ENCODE data around the gene SLC5A5.
"Not testable (repeated sequence)": the region's sequence is repeated elsewhere in the genome, so short reads cannot be mapped to it uniquely, and the experiment has no call there.

Gene SLC5A5

GRCh38 chr19:17919122-17919521 is 47.4 kb downstream of the SLC5A5 start:
- H3K9me3 ChIP-seq (ENCODE audit: control insufficient read depth, insufficient read depth, low read depth, low read length); H3K4me1 ChIP-seq (ENCODE audit: control insufficient read depth, insufficient read depth, low read length); CTCF ChIA-PET; H3K4me3 ChIP-seq (ENCODE audit: low read depth, low read length); H3K36me3 ChIP-seq (ENCODE audit: control insufficient read depth in 2 of 2, insufficient read depth in 1 of 2, low read length in 2 of 2); H3K27ac ChIP-seq (ENCODE audit: extremely low read depth, low read depth, low read length); POLR2A ChIA-PET: not testable (repeated sequence)
- peak; percentile 57 for TF ChIP-seq WT1 (tag by site-specific recombination; IDR thresholded peaks at IDR 0.05)
- TF ChIP-seq ZNF335 (tag by site-specific recombination; conservative IDR thresholded peaks at IDR 0.05), result peak; percentile 66
- TF ChIP-seq KLF1 (tag by site-specific recombination; IDR thresholded peaks at IDR 0.05), result peak; percentile 82

DNA sequence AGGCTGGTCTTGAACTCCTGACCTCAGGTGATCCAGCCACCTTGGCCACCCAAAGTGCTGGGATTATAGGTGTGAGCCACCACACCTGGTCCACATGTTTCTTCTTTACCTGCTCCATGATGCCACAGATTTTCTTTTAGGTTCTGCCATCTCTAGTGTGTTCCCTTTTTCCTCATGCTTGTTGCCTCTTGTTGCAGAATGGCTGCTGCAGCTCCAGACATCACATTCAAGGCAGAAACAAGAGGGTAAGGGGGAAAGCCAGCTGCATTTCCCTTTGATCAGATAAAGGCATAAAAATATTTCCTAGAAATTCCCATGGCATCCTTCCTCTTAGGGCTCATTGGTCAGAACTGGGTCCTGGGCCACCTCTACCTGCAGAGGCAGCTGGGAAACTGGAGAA is 48.8 kb downstream of the SLC5A5 start:
- TF ChIP-seq TCF7L2 (IDR thresholded peaks at IDR 0.05; ENCODE audit: borderline replicate concordance, low read depth, low read length) (no peak), ZNF777 (tag by site-specific recombination; IDR thresholded peaks at IDR 0.05; ENCODE audit: borderline replicate concordance) (no peak), PRDM2 (tag by site-specific recombination; IDR thresholded peaks at IDR 0.05; ENCODE audit: borderline replicate concordance) (no peak), ZBTB17 (tag by site-specific recombination; IDR thresholded peaks at IDR 0.05) (no peak), ZNF629 (tag by site-specific recombination; IDR thresholded peaks at IDR 0.05) (no peak)
- TF ChIP-seq, protein P1, sequence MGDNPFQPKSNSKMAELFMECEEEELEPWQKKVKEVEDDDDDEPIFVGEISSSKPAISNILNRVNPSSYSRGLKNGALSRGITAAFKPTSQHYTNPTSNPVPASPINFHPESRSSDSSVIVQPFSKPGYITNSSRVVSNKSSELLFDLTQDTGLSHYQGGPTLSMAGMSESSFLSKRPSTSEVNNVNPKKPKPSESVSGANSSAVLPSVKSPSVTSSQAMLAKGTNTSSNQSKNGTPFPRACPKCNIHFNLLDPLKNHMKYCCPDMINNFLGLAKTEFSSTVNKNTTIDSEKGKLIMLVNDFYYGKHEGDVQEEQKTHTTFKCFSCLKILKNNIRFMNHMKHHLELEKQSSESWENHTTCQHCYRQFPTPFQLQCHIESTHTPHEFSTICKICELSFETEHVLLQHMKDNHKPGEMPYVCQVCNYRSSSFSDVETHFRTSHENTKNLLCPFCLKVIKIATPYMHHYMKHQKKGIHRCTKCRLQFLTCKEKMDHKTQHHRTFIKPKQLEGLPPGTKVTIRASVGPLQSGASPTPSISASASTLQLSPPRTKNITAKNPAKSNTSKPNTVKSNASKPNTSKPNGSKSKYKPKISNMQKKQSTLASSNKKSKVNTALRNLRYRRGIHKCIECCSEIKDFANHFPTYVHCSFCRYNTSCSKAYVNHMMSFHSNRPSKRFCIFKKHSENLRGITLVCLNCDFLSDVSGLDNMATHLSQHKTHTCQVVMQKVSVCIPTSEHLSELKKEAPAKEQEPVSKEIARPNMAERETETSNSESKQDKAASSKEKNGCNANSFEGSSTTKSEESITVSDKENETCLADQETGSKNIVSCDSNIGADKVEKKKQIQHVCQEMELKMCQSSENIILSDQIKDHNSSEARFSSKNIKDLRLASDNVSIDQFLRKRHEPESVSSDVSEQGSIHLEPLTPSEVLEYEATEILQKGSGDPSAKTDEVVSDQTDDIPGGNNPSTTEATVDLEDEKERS (tag by site-specific recombination; IDR thresholded peaks at IDR 0.05), result peak; percentile 96
- TF ChIP-seq, protein P2, sequence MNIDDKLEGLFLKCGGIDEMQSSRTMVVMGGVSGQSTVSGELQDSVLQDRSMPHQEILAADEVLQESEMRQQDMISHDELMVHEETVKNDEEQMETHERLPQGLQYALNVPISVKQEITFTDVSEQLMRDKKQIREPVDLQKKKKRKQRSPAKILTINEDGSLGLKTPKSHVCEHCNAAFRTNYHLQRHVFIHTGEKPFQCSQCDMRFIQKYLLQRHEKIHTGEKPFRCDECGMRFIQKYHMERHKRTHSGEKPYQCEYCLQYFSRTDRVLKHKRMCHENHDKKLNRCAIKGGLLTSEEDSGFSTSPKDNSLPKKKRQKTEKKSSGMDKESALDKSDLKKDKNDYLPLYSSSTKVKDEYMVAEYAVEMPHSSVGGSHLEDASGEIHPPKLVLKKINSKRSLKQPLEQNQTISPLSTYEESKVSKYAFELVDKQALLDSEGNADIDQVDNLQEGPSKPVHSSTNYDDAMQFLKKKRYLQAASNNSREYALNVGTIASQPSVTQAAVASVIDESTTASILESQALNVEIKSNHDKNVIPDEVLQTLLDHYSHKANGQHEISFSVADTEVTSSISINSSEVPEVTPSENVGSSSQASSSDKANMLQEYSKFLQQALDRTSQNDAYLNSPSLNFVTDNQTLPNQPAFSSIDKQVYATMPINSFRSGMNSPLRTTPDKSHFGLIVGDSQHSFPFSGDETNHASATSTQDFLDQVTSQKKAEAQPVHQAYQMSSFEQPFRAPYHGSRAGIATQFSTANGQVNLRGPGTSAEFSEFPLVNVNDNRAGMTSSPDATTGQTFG (tag by site-specific recombination; IDR thresholded peaks at IDR 0.05; ENCODE audit: borderline replicate concordance), result no peak
- Histone ChIP-seq H3K4me1 (ENCODE audit: control insufficient read depth, insufficient read depth, low read length) (0 out of 2 replicates have a peak, but pooled peaks cover 6% of the 10 kb centered on the region), H3K9me3 (ENCODE audit: control insufficient read depth, insufficient read depth, low read depth, low read length) (no peaks in the 10 kb centered on the region), H3K36me3 (ENCODE audit: control insufficient read depth in 2 of 2, insufficient read depth in 1 of 2, low read length in 2 of 2) (no peaks in the 10 kb centered on the region), H3K4me3 (ENCODE audit: low read depth, low read length) (no peak overlapping the region), H3K27ac (ENCODE audit: extremely low read depth, low read depth, low read length) (no peak overlapping the region)
- ChIA-PET CTCF (no interaction called here), POLR2A (no interaction called here)
